ENCODE measurements around the gene FOXN3. TPM values are rescaled to one million over a fixed set of nuclear protein-coding genes. Genes with fewer than 3 reads are reported as not detected.

The FOXN3 gene
- total RNA-seq, 4 donors from 2014 or later, result 27.4 to 91.4 (median 39.2) TPM

DNA sequence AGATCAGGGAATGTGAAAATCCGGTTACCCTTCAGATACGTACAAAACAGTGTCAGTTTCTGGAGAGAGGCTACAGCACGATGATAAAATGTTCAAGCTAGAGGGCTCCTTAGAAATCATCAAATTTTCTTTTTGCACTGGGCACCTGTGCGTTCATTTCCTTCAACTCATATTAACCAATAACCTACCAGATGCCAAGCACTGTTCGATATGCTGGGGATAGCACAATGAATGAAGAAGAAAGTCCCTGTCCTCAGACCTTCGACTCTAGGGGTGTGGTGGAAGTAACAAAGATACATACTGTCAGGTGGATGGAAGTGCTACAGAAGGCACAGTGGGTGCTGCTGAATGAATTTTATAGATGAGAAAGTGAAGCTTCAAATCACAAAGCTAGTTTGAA lies 172.3 kb downstream of the FOXN3 start:
- TF ChIP-seq, protein P1, sequence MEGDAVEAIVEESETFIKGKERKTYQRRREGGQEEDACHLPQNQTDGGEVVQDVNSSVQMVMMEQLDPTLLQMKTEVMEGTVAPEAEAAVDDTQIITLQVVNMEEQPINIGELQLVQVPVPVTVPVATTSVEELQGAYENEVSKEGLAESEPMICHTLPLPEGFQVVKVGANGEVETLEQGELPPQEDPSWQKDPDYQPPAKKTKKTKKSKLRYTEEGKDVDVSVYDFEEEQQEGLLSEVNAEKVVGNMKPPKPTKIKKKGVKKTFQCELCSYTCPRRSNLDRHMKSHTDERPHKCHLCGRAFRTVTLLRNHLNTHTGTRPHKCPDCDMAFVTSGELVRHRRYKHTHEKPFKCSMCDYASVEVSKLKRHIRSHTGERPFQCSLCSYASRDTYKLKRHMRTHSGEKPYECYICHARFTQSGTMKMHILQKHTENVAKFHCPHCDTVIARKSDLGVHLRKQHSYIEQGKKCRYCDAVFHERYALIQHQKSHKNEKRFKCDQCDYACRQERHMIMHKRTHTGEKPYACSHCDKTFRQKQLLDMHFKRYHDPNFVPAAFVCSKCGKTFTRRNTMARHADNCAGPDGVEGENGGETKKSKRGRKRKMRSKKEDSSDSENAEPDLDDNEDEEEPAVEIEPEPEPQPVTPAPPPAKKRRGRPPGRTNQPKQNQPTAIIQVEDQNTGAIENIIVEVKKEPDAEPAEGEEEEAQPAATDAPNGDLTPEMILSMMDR (IDR thresholded peaks at IDR 0.05), result no peak
- Histone ChIP-seq H3K36me3 (peaks cover 0 to under 1% (median 0%) of the 10 kb centered on the region in 3 donors), H3K4me1 (peaks cover 0 to 86% (median 35%) of the 10 kb centered on the region in 3 donors), H3K9me3 (no peaks in the 10 kb centered on the region), H3K27me3 (no peaks in the 10 kb centered on the region), H3K27ac (no peak overlapping the region), H3K4me3 (no peak overlapping the region)
- DNase-seq, result no peak
- intact Hi-C loops (cut with DNase I), result no loop called here
- 62 to 75% methylated on average over 6 of the region's 6 CpGs for WGBS, 2 donors

DNA sequence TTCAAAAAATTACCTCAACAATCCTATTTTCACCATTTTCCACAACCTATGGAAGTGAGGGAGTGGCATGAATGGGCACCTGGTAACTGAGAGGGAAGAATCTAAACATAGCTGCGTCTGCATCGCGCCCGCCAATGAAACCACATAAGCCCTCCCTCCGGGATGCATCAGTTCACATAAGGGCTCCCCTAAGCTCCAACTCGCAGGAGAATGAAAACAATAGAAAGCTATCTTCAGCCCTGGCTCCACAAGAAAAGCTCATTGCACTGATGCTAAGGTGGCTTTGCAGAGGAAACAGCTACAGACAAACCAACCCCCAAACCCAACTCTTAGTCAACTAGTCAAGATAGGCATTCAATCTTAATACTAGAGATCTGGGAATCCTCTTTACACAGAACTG lies 173.3 kb downstream of the FOXN3 start:
- no peak for DNase-seq
- Histone ChIP-seq H3K9me3 (no peaks in the 10 kb centered on the region), H3K4me1 (peaks cover 0 to 78% (median 30%) of the 10 kb centered on the region in 3 donors), H3K36me3 (no peaks in the 10 kb centered on the region), H3K27me3 (no peaks in the 10 kb centered on the region), H3K27ac (no peak overlapping the region), H3K4me3 (no peak overlapping the region)
- intact Hi-C loops (cut with DNase I), result no loop called here
- 77 to 88% methylated on average over 6 of the region's 6 CpGs for WGBS, 2 donors
- TF ChIP-seq, protein P1 (IDR thresholded peaks at IDR 0.05), result no peak
- TF ChIP-seq POLR2A (IDR thresholded peaks at IDR 0.05), result no peak

DNA sequence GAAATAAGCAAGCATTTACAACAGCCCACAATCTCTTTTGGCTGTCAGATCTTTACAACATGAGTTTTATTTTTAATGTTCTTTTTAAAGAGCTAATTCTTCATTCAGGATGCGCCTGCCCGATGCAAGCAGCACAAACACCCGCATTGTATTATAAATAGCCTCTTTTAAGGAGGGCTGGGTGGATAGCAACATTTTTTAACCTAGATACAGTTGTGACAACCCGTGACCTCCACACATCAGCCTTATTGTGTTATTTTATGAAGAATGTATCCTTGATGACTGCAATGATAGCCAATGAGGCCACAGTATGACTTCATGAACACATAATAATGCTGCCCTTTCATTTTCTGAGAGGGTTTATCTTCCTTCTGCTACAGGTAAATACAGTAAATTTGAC lies 173.7 kb downstream of the FOXN3 start:
- H3K27me3 ChIP-seq, result no peaks in the 10 kb centered on the region
- 50 to 73% methylated on average over 4 of the region's 4 CpGs for WGBS, 2 donors
- H3K4me3 ChIP-seq, result no peak overlapping the region
- H3K36me3 ChIP-seq, result no peaks in the 10 kb centered on the region
- intact Hi-C loops (cut with DNase I), result no loop called here
- no peak overlapping the region for H3K27ac ChIP-seq
- TF ChIP-seq POLR2A (IDR thresholded peaks at IDR 0.05), result no peak
- TF ChIP-seq, protein P1 (IDR thresholded peaks at IDR 0.05), result no peak
- no peak for DNase-seq
- no peaks in the 10 kb centered on the region for H3K9me3 ChIP-seq
- peaks cover 0 to 76% (median 30%) of the 10 kb centered on the region in 3 donors for H3K4me1 ChIP-seq

DNA sequence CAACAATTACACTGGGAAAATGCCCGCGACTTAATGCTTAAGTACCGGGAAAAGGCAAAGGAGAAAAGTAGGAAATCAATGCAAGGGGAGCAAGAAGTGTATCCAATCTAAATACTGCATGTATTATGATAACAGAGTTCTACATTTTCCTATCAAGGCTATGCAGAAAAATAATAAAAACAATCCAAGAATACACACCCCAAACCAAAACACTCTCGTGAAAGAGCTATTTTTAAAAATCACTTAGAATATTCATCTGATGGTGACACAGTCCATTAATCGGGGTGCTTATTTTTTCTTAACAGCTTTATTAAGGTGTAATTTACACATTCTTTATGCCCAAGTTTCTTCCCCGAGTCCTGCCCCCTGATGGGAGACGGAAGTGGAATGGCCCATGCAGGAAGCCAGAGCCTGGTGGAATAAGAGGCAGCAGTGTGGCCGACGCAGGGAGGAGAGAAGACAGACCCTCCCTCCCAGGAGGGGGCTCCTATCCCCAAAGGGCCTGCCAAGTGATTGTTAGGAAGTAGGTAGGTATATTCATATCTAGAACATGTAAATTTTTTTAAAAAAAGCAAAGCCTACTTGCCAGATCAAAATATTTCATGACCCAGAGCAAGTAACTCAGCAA lies 174.3 kb downstream of the FOXN3 start:
- Histone ChIP-seq H3K27ac (no peak overlapping the region), H3K27me3 (no peaks in the 10 kb centered on the region), H3K9me3 (no peaks in the 10 kb centered on the region), H3K36me3 (no peaks in the 10 kb centered on the region), H3K4me1 (peaks cover 0 to 76% (median 30%) of the 10 kb centered on the region in 3 donors), H3K4me3 (no peak overlapping the region)
- TF ChIP-seq, protein P1 (IDR thresholded peaks at IDR 0.05), result no peak
- TF ChIP-seq POLR2A (IDR thresholded peaks at IDR 0.05), result no peak
- DNase-seq, result no peak
- intact Hi-C loops (cut with DNase I), result no loop called here
- 60 to 63% methylated on average over 9 of the region's 9 CpGs for WGBS, 2 donors

DNA sequence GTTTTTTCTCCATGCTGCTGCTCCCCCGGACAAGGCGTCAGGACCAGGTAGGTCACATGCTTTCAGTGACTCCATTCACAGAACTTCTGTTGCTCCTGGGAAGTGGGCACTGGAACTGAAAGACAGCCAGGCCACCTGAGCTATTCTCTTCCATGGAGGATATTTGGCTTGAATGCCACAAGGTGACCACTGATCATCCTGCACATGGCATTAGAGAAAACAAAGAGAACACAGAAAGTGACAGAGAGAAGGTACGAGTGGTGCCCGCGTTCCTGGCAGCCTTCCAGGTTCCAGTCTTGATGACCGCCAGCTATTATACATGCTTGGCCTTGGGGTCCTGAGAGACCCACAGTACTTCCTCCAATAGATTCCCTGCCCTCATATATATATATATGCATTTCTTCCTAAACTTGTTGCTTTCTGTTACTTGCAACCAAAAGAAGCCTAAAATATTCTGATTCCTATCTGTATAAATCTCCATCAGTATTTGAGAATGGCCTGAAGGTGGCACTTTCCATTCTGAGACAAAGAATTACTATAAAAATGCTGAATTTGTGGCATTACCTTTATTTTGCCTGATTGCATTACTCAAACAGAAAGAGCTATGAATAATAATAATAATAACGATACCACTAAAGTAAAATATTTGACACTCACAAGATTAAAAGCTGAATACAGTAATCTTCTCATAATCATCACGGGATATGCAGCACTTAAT lies 174.9 kb downstream of the FOXN3 start:
- WGBS, 2 donors, result 86% methylated on average over 6 of the region's 8 CpGs
- intact Hi-C loops (cut with DNase I), result no loop called here
- Histone ChIP-seq H3K4me3 (no peak overlapping the region), H3K36me3 (no peaks in the 10 kb centered on the region), H3K27me3 (no peaks in the 10 kb centered on the region), H3K4me1 (peaks cover 0 to 78% (median 30%) of the 10 kb centered on the region in 3 donors), H3K27ac (no peak overlapping the region), H3K9me3 (no peaks in the 10 kb centered on the region)
- TF ChIP-seq, protein P1 (IDR thresholded peaks at IDR 0.05), result no peak
- TF ChIP-seq POLR2A (IDR thresholded peaks at IDR 0.05), result no peak
- DNase-seq, result no peak
